Measurements from ENCODE around the gene GPHA2.

The GPHA2 gene

GRCh38 chr11:64923944-64924909 lies 11.5 kb downstream of the GPHA2 start, which contains the start of gene PPP2R5B:
Gene PPP2R5B, plus strand, starts transcription at chr11:64924689. Its CDS starts 1,046 bp downstream, at chr11:64925735.
- no peak for TF ChIP-seq CTCF (conservative IDR thresholded peaks at IDR 0.05; ENCODE audit: low read depth, low read length)
- DNase-seq (ENCODE audit: low read depth): peak; percentile 68
- peak within 1 kb of the TSS; percentile 72 for H3K4me3 ChIP-seq (ENCODE audit: low read length)

- H3K4me3 ChIP-seq (ENCODE audit: low read length): no peak overlapping the region
- no peak for TF ChIP-seq CTCF (conservative IDR thresholded peaks at IDR 0.05; ENCODE audit: low read depth, low read length)
- no peak for DNase-seq (ENCODE audit: low read depth)
Observed at GRCh38 chr11:64923151-64923661, 12.5 kb downstream of the GPHA2 start.

GRCh38 chr11:64921384-64921783 lies 14.3 kb downstream of the GPHA2 start:
- DNase-seq (ENCODE audit: low read depth): no peak
- H3K4me3 ChIP-seq (ENCODE audit: low read length): no peak overlapping the region
- no peak for TF ChIP-seq CTCF (conservative IDR thresholded peaks at IDR 0.05; ENCODE audit: low read depth, low read length)

GRCh38 chr11:64920124-64920523 lies 15.6 kb downstream of the GPHA2 start:
- no peak for TF ChIP-seq CTCF (conservative IDR thresholded peaks at IDR 0.05; ENCODE audit: low read depth, low read length)
- DNase-seq (ENCODE audit: low read depth): no peak

GRCh38 chr11:64919627-64920026 lies 16.1 kb downstream of the GPHA2 start:
- no peak overlapping the region for H3K4me3 ChIP-seq (ENCODE audit: low read length)
- TF ChIP-seq CTCF (conservative IDR thresholded peaks at IDR 0.05; ENCODE audit: low read depth, low read length): no peak
- DNase-seq (ENCODE audit: low read depth): no peak

More at GRCh38 chr11:64920124-64920523, 15.6 kb downstream of the GPHA2 start:
- no peak overlapping the region for H3K4me3 ChIP-seq (ENCODE audit: low read length)

- no peak for DNase-seq (ENCODE audit: low read depth)
- peak; percentile 41 for TF ChIP-seq CTCF (conservative IDR thresholded peaks at IDR 0.05; ENCODE audit: low read depth, low read length)
- H3K4me3 ChIP-seq (ENCODE audit: low read length): peak overlapping the region; percentile 60
Observed at GRCh38 chr11:64918017-64918416, 17.7 kb downstream of the GPHA2 start.

- peak overlapping the region; percentile 60 for H3K4me3 ChIP-seq (ENCODE audit: low read length)
- DNase-seq (ENCODE audit: low read depth): no peak
- TF ChIP-seq CTCF (conservative IDR thresholded peaks at IDR 0.05; ENCODE audit: low read depth, low read length): no peak
Observed at GRCh38 chr11:64917663-64917995, 18.1 kb downstream of the GPHA2 start.

Data from retinal pigment epithelial cell (primary cell).